HCT116 (cell line): ENCODE measurements around the gene MESP2. TPM values are rescaled to one million over a fixed set of nuclear protein-coding genes. Genes with fewer than 3 reads are reported as not detected.

ENCODE experiments used
- ATAC-seq: fragments of 200-7000 bp; cut with Tn5 transposase; 2 replicates; pipeline ENCODE4 v1.9.1; 2020; ENCODE audit warnings: mild to moderate bottlenecking, moderate library complexity
- BruUV-seq: library from RNA; stranded (reverse); fragments of 400-500 nt; replicated peaks from 2 replicates; lab custom pipeline; 2021; lab: Mats Ljungman, UMichigan
- CTCF ChIA-PET: fragments of 300-600 bp; sonication (Branson Sonifier 250); formaldehyde crosslinking; loops from one replicate; lab custom pipeline; 2021; ENCODE audit warnings: antibody characterized with exemption; lab: Charles Lee
- POLR2A ChIA-PET: fragments of 300-600, 350-600 bp; sonication (Branson Sonifier 250); formaldehyde crosslinking; loops from one replicate; lab custom pipeline; 2021; ENCODE audit warnings: antibody characterized with exemption; lab: Charles Lee
- RAD21 ChIA-PET, 2 experiments: fragments of 300-600 bp; sonication (Branson Sonifier 250); formaldehyde crosslinking; loops; one replicate each; lab custom pipeline; 2023; ENCODE audit warnings: low total read pairs in 2 of 2; ENCODE audit not compliant: uncharacterized antibody in 2 of 2, unreplicated experiment in 2 of 2, low non-redundant PET in 1 of 2; lab: Charles Lee
- DNase-seq: peaks from one replicate; pipeline ENCODE4 v3.0.0-alpha.2; 2010; ENCODE audit warnings: low read depth, low spot score
- H2AFZ ChIP-seq: fragments of 200-600 bp; shearing (Covaris generic), sonication (generic); 2 replicates; pipeline ENCODE4 v1.6.1; 2017; ENCODE audit warnings: low read depth, mixed run types, mixed read lengths, antibody characterized with exemption, low read length; ENCODE audit not compliant: poor library complexity, severe bottlenecking
- H3K27ac ChIP-seq: 2 replicates; pipeline ENCODE4 v1.5.1; 2012; ENCODE audit warnings: low read depth, low read length
- H3K27me3 ChIP-seq: fragments of 200-600 bp; sonication (generic); 2 replicates; pipeline ENCODE4 v1.6.1; 2016; ENCODE audit warnings: mixed run types, low read length, mixed read lengths; ENCODE audit not compliant: insufficient read depth
- H3K36me3 ChIP-seq, 2 experiments: fragments of 200-500 bp in 1 of 2; fragments of 200-600 bp in 1 of 2; sonication (Bioruptor generic) in 1 of 2; sonication (generic) in 1 of 2; 2 replicates each; pipeline versions ENCODE4 v1.5.1 to v1.6.1; 2014 to 2016; ENCODE audit warnings: low read length in 2 of 2, inconsistent platforms in 1 of 2, mixed read lengths in 1 of 2, mixed run types in 1 of 2; ENCODE audit not compliant: insufficient read depth in 2 of 2, control insufficient read depth in 1 of 2
- H3K4me1 ChIP-seq, 2 experiments: fragments of 200-600 bp in 1 of 2; sonication (generic) in 1 of 2; 2 replicates each; pipeline versions ENCODE4 v1.5.1 to v1.6.1; 2012 to 2017; ENCODE audit warnings: low read length in 2 of 2, inconsistent platforms in 1 of 2, mild to moderate bottlenecking in 1 of 2, mixed read lengths in 1 of 2, mixed run types in 1 of 2, moderate library complexity in 1 of 2; ENCODE audit not compliant: insufficient read depth in 2 of 2, control insufficient read depth in 1 of 2
- H3K4me2 ChIP-seq: fragments of 200-600 bp; sonication (generic); 2 replicates; pipeline ENCODE4 v1.6.1; 2017; ENCODE audit warnings: mixed run types, low read length, mixed read lengths
- H3K4me3 ChIP-seq, 2 experiments: fragments of 200-600 bp in 1 of 2; sonication (generic) in 1 of 2; replicated peaks in 1 of 2; 2 replicates each; pipeline ENCODE4 v1.5.1; 2011 to 2016; ENCODE audit warnings: low read length in 2 of 2, control low read depth in 1 of 2, low read depth in 1 of 2, mild to moderate bottlenecking in 1 of 2, mixed read lengths in 1 of 2, mixed run types in 1 of 2
- H3K79me2 ChIP-seq: fragments of 200-600 bp; sonication (generic); 2 replicates; pipeline ENCODE4 v1.6.1; 2017; ENCODE audit warnings: mild to moderate bottlenecking, mixed run types, low read length, moderate library complexity, mixed read lengths; ENCODE audit not compliant: insufficient read depth
- H3K9ac ChIP-seq: fragments of 200-600 bp; sonication (generic); 2 replicates; pipeline ENCODE4 v1.6.1; 2016; ENCODE audit warnings: low read length, mixed read lengths
- H3K9me2 ChIP-seq: fragments of 200-600 bp; sonication (generic), shearing (Covaris generic); 2 replicates; pipeline ENCODE4 v1.6.1; 2017; ENCODE audit warnings: mixed run types, mild to moderate bottlenecking, moderate library complexity; ENCODE audit not compliant: insufficient read depth
- H3K9me3 ChIP-seq, 2 experiments: fragments of 200-500 bp in 1 of 2; fragments of 200-600 bp in 1 of 2; sonication (Bioruptor generic) in 1 of 2; sonication (generic) in 1 of 2; 2 replicates each; pipeline ENCODE4 v1.6.1; 2014 to 2017; ENCODE audit warnings: low read length in 2 of 2, mixed read lengths in 2 of 2, inconsistent platforms in 1 of 2, low read depth in 1 of 2, mild to moderate bottlenecking in 1 of 2, mixed run types in 1 of 2, moderate library complexity in 1 of 2; ENCODE audit not compliant: control insufficient read depth in 1 of 2, insufficient read depth in 1 of 2
- H4K20me1 ChIP-seq: fragments of 200-600 bp; sonication (generic), shearing (Covaris generic); 2 replicates; pipeline ENCODE4 v1.6.1; 2017; ENCODE audit warnings: mixed run types, mild to moderate bottlenecking, moderate library complexity; ENCODE audit not compliant: insufficient read depth
- EGR1 ChIP-seq: IDR thresholded peaks from 2 replicates; pipeline ENCODE4 v1.6.1; 2012; ENCODE audit warnings: low read depth
- ELF1 ChIP-seq: IDR thresholded peaks from 2 replicates; pipeline ENCODE4 v1.6.1; 2012; ENCODE audit warnings: low read depth, borderline replicate concordance
- EZH2phosphoT487 ChIP-seq: fragments of 200-600 bp; IDR thresholded peaks from 2 replicates; pipeline ENCODE4 v1.6.1; 2018; ENCODE audit warnings: antibody characterized with exemption, borderline replicate concordance
- JUND ChIP-seq: IDR thresholded peaks from 2 replicates; pipeline ENCODE4 v1.6.1; 2012
- POLR2A ChIP-seq: IDR thresholded peaks from 2 replicates; pipeline ENCODE4 v1.7.0; 2011; ENCODE audit warnings: borderline replicate concordance; ENCODE audit not compliant: insufficient read depth, insufficient read length; ENCODE audit errors: extremely low read depth
- RAD21 ChIP-seq: IDR thresholded peaks from 2 replicates; pipeline ENCODE4 v1.6.1; 2012; ENCODE audit warnings: low read depth, mild to moderate bottlenecking
- SRF ChIP-seq: IDR thresholded peaks from 2 replicates; pipeline ENCODE4 v1.6.1; 2012; ENCODE audit warnings: low read depth
- TCF7L2 ChIP-seq: IDR thresholded peaks from 2 replicates; pipeline ENCODE4 v1.7.0; 2011; ENCODE audit warnings: borderline replicate concordance, inconsistent platforms; ENCODE audit not compliant: insufficient read depth, insufficient read length; ENCODE audit errors: extremely low read depth
- ZFX ChIP-seq: fragments of 450-650 bp; IDR thresholded peaks from 2 replicates; pipeline ENCODE4 v1.6.1; 2017
- intact Hi-C: fragments of 100-400 bp; cut with micrococcal nuclease; formaldehyde crosslinking; loops from 2 replicates; pipeline ENCODE4 v1.10.0; 2022
- total RNA-seq: library from RNA; stranded (reverse); gene quantifications from one replicate; pipeline ENCODE4 v1.2.1, GENCODE V29; 2021; ENCODE audit not compliant: unreplicated experiment
- TF ChIP-seq, protein P1 (sequence below): IDR thresholded peaks from 2 replicates; pipeline ENCODE4 v1.6.1; 2011; ENCODE audit warnings: mild to moderate bottlenecking, low read length, moderate library complexity; ENCODE audit not compliant: insufficient replicate concordance; ENCODE audit errors: extremely low read depth

The MESP2 gene
- total RNA-seq, 1 experiment from 2014 or later, result 0.20 TPM

DNA sequence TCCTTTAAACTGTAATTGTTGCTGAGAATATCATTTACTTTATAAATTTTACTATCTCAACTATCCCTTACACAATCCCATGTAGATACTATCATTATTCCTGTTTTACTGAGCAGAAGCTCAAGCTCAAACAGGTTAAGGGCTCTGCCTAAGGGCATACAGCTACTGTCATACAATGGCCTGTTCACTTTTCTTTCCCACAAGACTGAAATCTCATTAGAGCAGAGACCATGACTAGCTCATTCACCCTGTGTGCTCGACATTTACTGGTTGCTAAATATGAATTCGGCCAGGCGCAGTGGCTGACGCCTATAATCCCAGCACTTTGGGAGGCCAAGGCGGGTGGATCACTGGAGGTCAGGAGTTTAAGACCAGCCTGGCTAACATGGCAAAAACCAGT lies 1.6 kb upstream of the MESP2 start (continued):
- no peak for TF ChIP-seq RAD21
- TF ChIP-seq TCF7L2, result no peak
- no peak for TF ChIP-seq EGR1
- TF ChIP-seq EZH2phosphoT487, result no peak

DNA sequence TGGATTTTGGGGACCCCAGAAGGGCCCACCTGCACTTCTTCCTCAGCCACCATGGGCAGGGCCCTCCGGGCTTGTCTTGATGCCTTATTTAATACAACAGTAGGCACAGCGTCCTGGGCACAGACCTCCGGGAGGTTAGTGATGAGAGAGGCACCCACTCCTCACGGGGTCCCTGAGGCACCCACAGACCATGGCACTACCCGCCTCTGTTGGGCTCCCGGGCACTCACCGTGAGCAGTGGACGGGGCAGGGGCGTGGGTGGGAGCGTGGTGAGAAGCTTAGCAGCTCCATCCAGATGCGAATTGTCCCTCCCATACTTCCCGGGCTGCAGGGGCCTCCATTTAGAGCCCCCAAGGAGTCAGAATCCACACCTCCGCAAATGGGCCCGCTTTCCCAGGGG lies 317 bp upstream of the MESP2 start:
- DNase-seq (no peak), ATAC-seq (no peak)
- CTCF ChIA-PET, result interaction anchor here (2.5 kb wide), 1 partner anchor 15 kb away, joined by 10 read pairs; no protein-coding TSS in a partner anchor
- Histone ChIP-seq H3K4me1 (peaks cover 6 to 39% of the 10 kb centered on the region in 2 experiments), H3K9ac (peak overlapping the region; percentile 40; the same call in 1 of the 2 replicates), H3K79me2 (no peaks in the 10 kb centered on the region), H3K9me2 (no peaks in the 10 kb centered on the region), H3K4me2 (peak overlapping the region; percentile 75), H3K9me3 (no peaks in the 10 kb centered on the region), H3K4me3 (no peak overlapping the region), H3K36me3 (no peaks in the 10 kb centered on the region), H4K20me1 (no peaks in the 10 kb centered on the region), H3K27ac (peak overlapping the region; percentile 53; the same call in 1 of the 2 replicates), H3K27me3 (no peaks in the 10 kb centered on the region), H2AFZ (no peak overlapping the region)
- intact Hi-C loops, result no loop called here
- TF ChIP-seq, protein P1, sequence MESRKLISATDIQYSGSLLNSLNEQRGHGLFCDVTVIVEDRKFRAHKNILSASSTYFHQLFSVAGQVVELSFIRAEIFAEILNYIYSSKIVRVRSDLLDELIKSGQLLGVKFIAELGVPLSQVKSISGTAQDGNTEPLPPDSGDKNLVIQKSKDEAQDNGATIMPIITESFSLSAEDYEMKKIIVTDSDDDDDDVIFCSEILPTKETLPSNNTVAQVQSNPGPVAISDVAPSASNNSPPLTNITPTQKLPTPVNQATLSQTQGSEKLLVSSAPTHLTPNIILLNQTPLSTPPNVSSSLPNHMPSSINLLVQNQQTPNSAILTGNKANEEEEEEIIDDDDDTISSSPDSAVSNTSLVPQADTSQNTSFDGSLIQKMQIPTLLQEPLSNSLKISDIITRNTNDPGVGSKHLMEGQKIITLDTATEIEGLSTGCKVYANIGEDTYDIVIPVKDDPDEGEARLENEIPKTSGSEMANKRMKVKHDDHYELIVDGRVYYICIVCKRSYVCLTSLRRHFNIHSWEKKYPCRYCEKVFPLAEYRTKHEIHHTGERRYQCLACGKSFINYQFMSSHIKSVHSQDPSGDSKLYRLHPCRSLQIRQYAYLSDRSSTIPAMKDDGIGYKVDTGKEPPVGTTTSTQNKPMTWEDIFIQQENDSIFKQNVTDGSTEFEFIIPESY, result no peak
- no peak for TF ChIP-seq POLR2A
- no peak for TF ChIP-seq EZH2phosphoT487
- TF ChIP-seq ELF1, result no peak
- TF ChIP-seq ZFX, result no peak
- no peak for TF ChIP-seq TCF7L2
- no peak for TF ChIP-seq JUND
- TF ChIP-seq SRF, result no peak
- RAD21 ChIA-PET, result interaction anchor here in 1 of 2 experiments (1.0 kb wide), 1 partner anchor 99 kb away, joined by 3 read pairs; no protein-coding TSS in a partner anchor
- no TSS peak for BruUV-seq
- POLR2A ChIA-PET, result no interaction called here
